Measurements from ENCODE around the gene C2orf72. TPM values are rescaled to one million over a fixed set of nuclear protein-coding genes. Genes with fewer than 3 reads are reported as not detected.

Gene C2orf72
- total RNA-seq, result under 1 TPM; 0.34 to 0.55 TPM

GRCh38 chr2:231037202-231037730, at the start of gene C2orf72:
C2orf72 (plus strand) TSS chr2:231037523; CDS start chr2:231037566, 43 bp downstream.
- Mint-ChIP-seq H3K36me3 (no peaks in the 10 kb centered on the region), H3K4me1 (ENCODE audit: low read depth) (no peaks in the 10 kb centered on the region), H3K4me3 (peak within 1 kb of the TSS; percentile 12), H3K27ac (no peak within 1 kb of the TSS), H3K9me3 (no peaks in the 10 kb centered on the region), H3K27me3 (peaks cover 59% of the 10 kb centered on the region)
- no peak for DNase-seq
- ChIA-PET POLR2A (no interaction called here), CTCF (interaction anchor here (1.2 to 1.6 kb wide), 2 partner anchors 9 to 16 kb away, joined by 3 to 4 read pairs; no protein-coding TSS in a partner anchor)
- intact Hi-C loops (cut with micrococcal nuclease), result no loop called here

GRCh38 chr2:230989731-230990130, 47.6 kb upstream of the C2orf72 start:
- Mint-ChIP-seq H3K27ac (no peak overlapping the region), H3K4me1 (ENCODE audit: low read depth) (peaks cover 20% of the 10 kb centered on the region), H3K36me3 (no peaks in the 10 kb centered on the region), H3K4me3 (no peak overlapping the region), H3K9me3 (no peaks in the 10 kb centered on the region), H3K27me3 (peaks cover 30% of the 10 kb centered on the region)
- DNase-seq, result no peak
- CTCF ChIA-PET, result interaction anchor here (1.3 to 11.0 kb wide), 3 partner anchors 89 to 165 kb away, joined by 4 to 313 read pairs (median 79); no protein-coding TSS in a partner anchor
- POLR2A ChIA-PET, result no interaction called here
- intact Hi-C loops (cut with micrococcal nuclease), result no loop called here

- no peaks in the 10 kb centered on the region for H3K36me3 Mint-ChIP-seq
- peaks cover 35% of the 10 kb centered on the region for H3K27me3 Mint-ChIP-seq
- ChIA-PET POLR2A (no interaction called here), CTCF (interaction anchor here (1.3 to 11.0 kb wide), 3 partner anchors 89 to 166 kb away, joined by 4 to 313 read pairs (median 79); no protein-coding TSS in a partner anchor)
- intact Hi-C loops (cut with micrococcal nuclease), result no loop called here
- H3K4me3 Mint-ChIP-seq, result no peak overlapping the region
- H3K27ac Mint-ChIP-seq, result no peak overlapping the region
- no peak for DNase-seq
- peaks cover 15% of the 10 kb centered on the region for H3K4me1 Mint-ChIP-seq (ENCODE audit: low read depth)
- no peaks in the 10 kb centered on the region for H3K9me3 Mint-ChIP-seq
These were observed 47.0 kb upstream of the C2orf72 start for GRCh38 chr2:230990131-230990898.

- peaks cover 38% of the 10 kb centered on the region for H3K27me3 Mint-ChIP-seq
- H3K36me3 Mint-ChIP-seq, result no peaks in the 10 kb centered on the region
- CTCF ChIA-PET, result interaction anchor here (1.3 to 11.0 kb wide), 2 partner anchors 90 to 167 kb away, joined by 4 to 313 read pairs; no protein-coding TSS in a partner anchor
- intact Hi-C loops (cut with micrococcal nuclease), result no loop called here
- no peak overlapping the region for H3K4me3 Mint-ChIP-seq
- no peaks in the 10 kb centered on the region for H3K9me3 Mint-ChIP-seq
- peaks cover 11% of the 10 kb centered on the region for H3K4me1 Mint-ChIP-seq (ENCODE audit: low read depth)
- DNase-seq, result no peak
- POLR2A ChIA-PET, result no interaction called here
- no peak overlapping the region for H3K27ac Mint-ChIP-seq
These were observed 46.5 kb upstream of the C2orf72 start for GRCh38 chr2:230990899-230991150.

GRCh38 chr2:230991598-230991997, 45.7 kb upstream of the C2orf72 start:
- Mint-ChIP-seq H3K36me3 (no peaks in the 10 kb centered on the region), H3K4me1 (ENCODE audit: low read depth) (peaks cover 5% of the 10 kb centered on the region), H3K4me3 (no peak overlapping the region), H3K27ac (no peak overlapping the region), H3K9me3 (no peaks in the 10 kb centered on the region), H3K27me3 (peaks cover 42% of the 10 kb centered on the region)
- intact Hi-C loops (cut with micrococcal nuclease), result no loop called here
- CTCF ChIA-PET, result interaction anchor here (1.1 to 1.4 kb wide), 2 partner anchors 59 to 90 kb away, joined by 3 to 6 read pairs; no protein-coding TSS in a partner anchor
- no peak for DNase-seq
- POLR2A ChIA-PET, result no interaction called here

GRCh38 chr2:230995821-230996220, 41.5 kb upstream of the C2orf72 start, which contains the start of gene SPATA3:
SPATA3 (plus strand) TSS chr2:230996121; CDS start chr2:230996234, 113 bp downstream.
- Mint-ChIP-seq H3K4me3 (no peak within 1 kb of the TSS), H3K36me3 (no peaks in the 10 kb centered on the region), H3K9me3 (peaks cover 6% of the 10 kb centered on the region), H3K27ac (no peak within 1 kb of the TSS), H3K27me3 (peaks cover 58% of the 10 kb centered on the region), H3K4me1 (ENCODE audit: low read depth) (no peaks in the 10 kb centered on the region)
- DNase-seq, result no peak
- ChIA-PET POLR2A (no interaction called here), CTCF (interaction anchor here (1.1 to 2.3 kb wide), 4 partner anchors 8 to 145 kb away, joined by 3 to 7 read pairs (median 6); no protein-coding TSS in a partner anchor)
- intact Hi-C loops (cut with micrococcal nuclease), result no loop called here

GRCh38 chr2:230996661-230997060, 40.7 kb upstream of the C2orf72 start:
- no peak for DNase-seq
- Mint-ChIP-seq H3K4me1 (ENCODE audit: low read depth) (no peaks in the 10 kb centered on the region), H3K27ac (no peak overlapping the region), H3K36me3 (no peaks in the 10 kb centered on the region), H3K9me3 (peaks cover 6% of the 10 kb centered on the region), H3K27me3 (peaks cover 62% of the 10 kb centered on the region), H3K4me3 (no peak overlapping the region)
- ChIA-PET CTCF (interaction anchor here (0.8 kb wide), 1 partner anchor 279 kb away, joined by 3 read pairs; no protein-coding TSS in a partner anchor), POLR2A (no interaction called here)
- intact Hi-C loops (cut with micrococcal nuclease), result no loop called here

GRCh38 chr2:230998882-230999281, 38.4 kb upstream of the C2orf72 start:
- H3K36me3 Mint-ChIP-seq, result no peaks in the 10 kb centered on the region
- CTCF ChIA-PET, result interaction anchor here (1.3 kb wide), 1 partner anchor 174 kb away, joined by 3 read pairs; no protein-coding TSS in a partner anchor
- no peak for DNase-seq
- H3K27me3 Mint-ChIP-seq, result peaks cover 59% of the 10 kb centered on the region
- H3K4me1 Mint-ChIP-seq (ENCODE audit: low read depth), result no peaks in the 10 kb centered on the region
- POLR2A ChIA-PET, result no interaction called here
- H3K9me3 Mint-ChIP-seq, result peaks cover 6% of the 10 kb centered on the region
- no peak overlapping the region for H3K4me3 Mint-ChIP-seq
- intact Hi-C loops (cut with micrococcal nuclease), result no loop called here
- no peak overlapping the region for H3K27ac Mint-ChIP-seq

GRCh38 chr2:230999477-230999876, 37.8 kb upstream of the C2orf72 start:
- Mint-ChIP-seq H3K4me1 (ENCODE audit: low read depth) (no peaks in the 10 kb centered on the region), H3K27me3 (peaks cover 56% of the 10 kb centered on the region), H3K36me3 (no peaks in the 10 kb centered on the region), H3K9me3 (peaks cover 6% of the 10 kb centered on the region), H3K27ac (no peak overlapping the region), H3K4me3 (no peak overlapping the region)
- intact Hi-C loops (cut with micrococcal nuclease), result no loop called here
- ChIA-PET CTCF (interaction anchor here (1.3 kb wide), 1 partner anchor 175 kb away, joined by 3 read pairs; no protein-coding TSS in a partner anchor), POLR2A (no interaction called here)
- no peak for DNase-seq

GRCh38 chr2:231000211-231000904, 37.0 kb upstream of the C2orf72 start:
- peaks cover 49% of the 10 kb centered on the region for H3K27me3 Mint-ChIP-seq
- no peaks in the 10 kb centered on the region for H3K36me3 Mint-ChIP-seq
- H3K27ac Mint-ChIP-seq, result no peak overlapping the region
- peaks cover 13% of the 10 kb centered on the region for H3K9me3 Mint-ChIP-seq
- no peaks in the 10 kb centered on the region for H3K4me1 Mint-ChIP-seq (ENCODE audit: low read depth)
- POLR2A ChIA-PET, result no interaction called here
- intact Hi-C loops (cut with micrococcal nuclease), result no loop called here
- CTCF ChIA-PET, result interaction anchor here (1.3 kb wide), 1 partner anchor 176 kb away, joined by 3 read pairs; no protein-coding TSS in a partner anchor
- no peak for DNase-seq
- H3K4me3 Mint-ChIP-seq, result no peak overlapping the region

GRCh38 chr2:231001036-231001435, 36.3 kb upstream of the C2orf72 start:
- Mint-ChIP-seq H3K27ac (no peak overlapping the region), H3K9me3 (peaks cover 16% of the 10 kb centered on the region), H3K4me1 (ENCODE audit: low read depth) (no peaks in the 10 kb centered on the region), H3K27me3 (peaks cover 44% of the 10 kb centered on the region), H3K4me3 (no peak overlapping the region), H3K36me3 (no peaks in the 10 kb centered on the region)
- no peak for DNase-seq
- POLR2A ChIA-PET, result no interaction called here
- CTCF ChIA-PET, result no interaction called here
- intact Hi-C loops (cut with micrococcal nuclease), result no loop called here

- no peak overlapping the region for H3K4me3 Mint-ChIP-seq
- ChIA-PET CTCF (no interaction called here), POLR2A (no interaction called here)
- intact Hi-C loops (cut with micrococcal nuclease), result no loop called here
- H3K4me1 Mint-ChIP-seq (ENCODE audit: low read depth), result no peaks in the 10 kb centered on the region
- no peaks in the 10 kb centered on the region for H3K36me3 Mint-ChIP-seq
- no peak for DNase-seq
- no peak overlapping the region for H3K27ac Mint-ChIP-seq
- H3K9me3 Mint-ChIP-seq, result peaks cover 13% of the 10 kb centered on the region
- H3K27me3 Mint-ChIP-seq, result peaks cover 40% of the 10 kb centered on the region
These were observed 35.4 kb upstream of the C2orf72 start for GRCh38 chr2:231001921-231002320.

Measured in activated CD4-positive, alpha-beta memory T cell treated with anti-CD3 and anti-CD28 coated beads for 36 hours (primary cell).